HG03469 (cell line): Measurements from ENCODE around the gene DNAJC18.

Experiments
- ATAC-seq: cut with Tn5 transposase; IDR thresholded peaks from one replicate; pipeline ENCODE4 v1.9.1; 2021; ENCODE audit warnings: mild to moderate bottlenecking, moderate library complexity, moderate number of reproducible peaks; ENCODE audit not compliant: unreplicated experiment

Gene DNAJC18

GRCh38 chr5:139406963-139407362 lies 32.4 kb downstream of the DNAJC18 start:
- ATAC-seq = no peak

- ATAC-seq = no peak
Measured at GRCh38 chr5:139404484-139404840, 34.9 kb downstream of the DNAJC18 start.

GRCh38 chr5:139403787-139404483 lies 35.4 kb downstream of the DNAJC18 start, which contains the start of gene SPATA24:
SPATA24 (minus strand) TSS chr5:139404089; CDS start chr5:139404060, 29 bp downstream.
- ATAC-seq = peak; percentile 63

GRCh38 chr5:139403418-139403786 lies 35.9 kb downstream of the DNAJC18 start:
- no peak for ATAC-seq

- no peak for ATAC-seq
Measured at GRCh38 chr5:139402561-139403158, 36.7 kb downstream of the DNAJC18 start.

- no peak for ATAC-seq
Measured at GRCh38 chr5:139401546-139401945, 37.8 kb downstream of the DNAJC18 start.

GRCh38 chr5:139399501-139400121 lies 39.7 kb downstream of the DNAJC18 start:
- no peak for ATAC-seq

GRCh38 chr5:139397921-139398320 lies 41.4 kb downstream of the DNAJC18 start:
- no peak for ATAC-seq

- ATAC-seq = no peak
Measured at GRCh38 chr5:139396691-139397090, 42.6 kb downstream of the DNAJC18 start.

- ATAC-seq = no peak
Measured at GRCh38 chr5:139395844-139396640, 43.3 kb downstream of the DNAJC18 start.

DNA sequence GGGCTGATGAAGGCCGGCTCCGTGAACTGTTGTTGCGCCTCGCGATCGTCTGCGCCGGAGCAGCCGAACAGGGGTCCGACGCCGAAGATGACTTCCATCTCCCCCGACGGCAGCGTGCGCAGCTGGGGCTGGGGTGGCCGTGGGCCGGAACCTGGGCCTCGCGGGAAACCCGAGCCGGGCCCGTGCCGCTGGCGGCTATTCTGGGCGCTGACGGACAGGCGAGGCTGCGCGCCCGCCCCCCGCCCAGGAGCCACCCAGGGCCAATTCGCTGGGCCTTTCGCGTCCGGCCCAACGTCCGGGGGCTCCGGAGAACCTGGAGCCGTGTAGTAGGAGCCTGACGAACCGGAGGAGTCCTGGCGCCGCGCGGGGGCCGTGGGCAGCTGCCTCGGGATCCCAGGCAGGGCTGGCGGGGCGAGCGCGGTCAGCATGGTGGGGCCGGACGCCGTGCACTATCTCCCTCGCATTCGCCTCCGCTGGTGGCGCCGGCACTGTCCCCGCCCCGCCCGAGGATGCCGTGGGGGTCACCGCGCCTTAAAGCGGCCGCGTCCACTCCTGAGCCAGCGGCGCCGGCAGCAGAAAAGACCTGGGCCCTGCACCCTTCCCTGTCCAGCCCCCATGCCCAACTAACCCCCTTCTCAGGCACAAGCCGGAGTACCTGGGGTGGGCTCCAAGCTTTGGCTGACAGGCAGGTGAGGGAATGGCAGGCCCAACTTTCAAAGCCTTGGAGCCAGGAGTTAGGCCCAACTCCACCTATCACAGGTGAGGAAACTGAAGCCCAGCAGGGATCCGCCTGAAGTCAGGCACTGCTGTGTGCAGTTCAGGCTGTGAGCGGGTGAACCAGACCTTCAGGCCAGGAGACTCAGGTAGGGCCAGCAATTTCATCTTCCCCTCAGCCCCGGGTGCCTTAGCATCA lies 44.4 kb downstream of the DNAJC18 start, which contains the start of gene PROB1:
PROB1 (minus strand) TSS at position 451 of the 913 bp plus-strand sequence; CDS start at position 428, 23 bp downstream.
- ATAC-seq = no peak

DNA sequence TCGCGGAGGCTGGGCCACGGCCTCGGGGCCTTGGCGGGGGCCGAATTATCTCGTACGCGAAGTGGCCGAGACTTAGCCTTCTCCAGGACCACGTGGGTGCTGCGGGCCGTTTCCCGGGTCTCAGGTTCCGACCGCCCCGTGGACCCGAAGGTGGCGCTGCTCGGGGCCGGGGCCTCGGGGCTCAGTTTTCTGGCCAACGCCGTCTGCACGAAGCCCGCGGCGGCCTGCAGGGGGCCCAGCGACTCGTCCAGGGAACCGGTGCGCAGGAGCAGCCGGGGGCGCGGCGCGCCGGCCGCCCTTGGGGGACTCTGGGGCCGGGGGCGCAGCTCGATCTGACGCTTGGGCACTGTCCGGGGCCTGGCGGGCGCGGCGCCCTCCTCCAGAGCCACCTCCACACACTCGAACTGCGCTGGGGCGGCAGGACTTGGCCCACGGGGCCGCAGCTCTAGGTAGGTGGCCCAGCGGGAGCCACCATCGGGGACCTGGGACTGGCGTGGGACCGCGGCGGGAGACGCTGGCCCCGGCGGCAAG lies 45.1 kb downstream of the DNAJC18 start:
- no peak for ATAC-seq

DNA sequence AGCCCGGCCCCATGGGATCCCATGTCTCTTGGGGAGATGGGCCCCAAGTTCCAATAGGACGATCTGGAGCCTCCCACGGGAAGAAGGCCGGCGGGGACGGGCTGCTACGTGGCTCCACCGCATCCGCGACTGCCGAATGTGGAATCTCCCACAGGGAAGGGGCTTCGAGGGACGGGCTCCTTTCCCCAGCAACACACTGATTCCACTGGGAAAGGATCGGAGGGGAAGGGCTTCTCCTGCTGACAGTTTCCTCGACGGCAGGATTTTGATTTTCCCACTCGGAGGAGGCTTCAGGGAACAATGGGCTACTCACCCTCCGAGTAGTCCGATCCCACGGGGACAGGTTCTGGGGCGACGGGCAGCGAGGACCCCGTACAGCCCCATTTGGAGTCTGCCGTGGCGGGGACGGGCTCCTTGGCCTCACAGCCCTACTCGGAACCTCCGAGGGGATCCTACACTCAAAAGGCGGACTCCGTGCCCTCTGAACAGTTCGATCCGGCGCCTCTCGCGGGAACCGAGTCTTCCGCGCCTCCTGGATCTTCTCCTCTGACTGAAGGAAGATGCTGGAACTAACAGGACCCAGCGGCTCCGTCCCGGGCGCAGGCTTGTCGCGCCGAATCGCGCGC lies 45.7 kb downstream of the DNAJC18 start:
- no peak for ATAC-seq

DNA sequence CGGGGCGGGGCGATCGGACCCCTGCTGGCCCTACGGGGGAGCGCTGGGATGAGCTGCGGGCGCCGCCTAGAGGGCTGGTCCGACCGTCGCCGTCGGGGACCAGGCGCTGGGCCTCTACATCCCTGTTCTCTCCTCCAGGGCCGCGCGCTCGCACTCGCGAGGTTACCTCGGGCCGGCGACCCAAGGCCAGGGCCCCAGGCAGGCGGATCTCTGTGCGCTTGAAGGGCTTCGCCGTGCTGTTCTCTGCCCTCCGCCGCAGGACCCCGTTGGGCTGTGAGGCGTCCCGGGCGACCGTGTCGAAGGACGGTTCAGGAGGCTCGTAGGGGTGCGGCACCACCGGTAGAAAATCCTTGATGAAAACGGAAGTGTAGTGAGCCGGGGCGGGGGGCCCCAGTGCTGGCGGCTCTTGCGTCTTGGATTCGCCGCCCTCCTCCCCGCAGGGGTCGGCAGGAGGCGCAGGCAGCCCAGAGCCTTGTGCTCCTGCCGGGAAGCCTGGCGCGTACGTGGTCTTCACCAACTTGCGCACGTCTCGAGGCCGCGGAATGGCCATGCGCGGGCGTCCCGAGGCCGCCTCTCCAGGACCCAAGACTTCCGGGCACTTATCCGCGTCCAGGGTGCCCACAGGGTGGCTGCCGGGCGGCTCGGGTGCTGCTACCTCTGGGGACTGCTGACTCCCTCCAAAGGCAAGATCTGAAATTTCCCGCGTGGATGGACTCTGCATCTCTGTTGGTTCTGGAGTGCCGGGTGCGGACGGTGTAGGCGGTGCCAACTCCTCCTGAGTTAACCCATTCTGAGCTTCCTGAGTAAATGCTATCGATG lies 46.4 kb downstream of the DNAJC18 start:
- no peak for ATAC-seq

- ATAC-seq = no peak
Measured at GRCh38 chr5:139392324-139392677, 47.0 kb downstream of the DNAJC18 start.

DNA sequence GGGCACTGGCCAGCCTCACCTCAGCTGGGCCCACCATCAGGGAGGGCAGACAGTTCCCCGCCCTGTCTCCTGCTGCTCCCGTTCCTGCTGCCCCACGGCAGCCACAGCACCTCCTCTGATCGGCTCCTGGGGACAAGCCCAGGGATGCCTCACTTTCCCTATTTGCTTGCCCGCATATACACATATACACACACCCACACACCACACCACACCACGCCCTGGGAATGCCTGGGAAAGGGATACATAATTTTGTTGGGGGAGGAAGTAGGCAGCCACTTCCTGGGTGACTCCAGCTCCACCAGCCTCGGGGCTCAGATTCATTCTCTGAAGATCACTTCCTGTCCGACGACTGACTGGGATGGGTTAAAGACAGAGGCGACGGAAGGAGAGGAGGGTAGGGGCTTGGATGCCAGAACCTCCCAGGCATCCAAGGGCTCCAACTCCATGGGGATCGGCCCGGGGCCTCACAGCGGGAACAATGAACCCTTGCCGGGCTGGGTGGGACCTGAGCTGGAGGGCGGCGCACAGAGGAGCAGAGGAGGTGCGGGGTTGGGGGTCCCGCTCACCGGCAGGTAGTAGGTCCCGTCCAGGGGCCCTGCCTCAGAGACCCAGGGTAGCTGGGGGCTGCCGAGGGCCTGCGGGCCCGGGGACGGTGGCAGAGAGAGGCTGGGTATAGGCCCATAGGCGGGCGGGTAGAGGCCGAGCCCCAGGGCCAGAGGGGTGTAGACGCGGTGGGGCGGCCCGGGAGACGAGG lies 47.6 kb downstream of the DNAJC18 start:
- ATAC-seq = no peak

DNA sequence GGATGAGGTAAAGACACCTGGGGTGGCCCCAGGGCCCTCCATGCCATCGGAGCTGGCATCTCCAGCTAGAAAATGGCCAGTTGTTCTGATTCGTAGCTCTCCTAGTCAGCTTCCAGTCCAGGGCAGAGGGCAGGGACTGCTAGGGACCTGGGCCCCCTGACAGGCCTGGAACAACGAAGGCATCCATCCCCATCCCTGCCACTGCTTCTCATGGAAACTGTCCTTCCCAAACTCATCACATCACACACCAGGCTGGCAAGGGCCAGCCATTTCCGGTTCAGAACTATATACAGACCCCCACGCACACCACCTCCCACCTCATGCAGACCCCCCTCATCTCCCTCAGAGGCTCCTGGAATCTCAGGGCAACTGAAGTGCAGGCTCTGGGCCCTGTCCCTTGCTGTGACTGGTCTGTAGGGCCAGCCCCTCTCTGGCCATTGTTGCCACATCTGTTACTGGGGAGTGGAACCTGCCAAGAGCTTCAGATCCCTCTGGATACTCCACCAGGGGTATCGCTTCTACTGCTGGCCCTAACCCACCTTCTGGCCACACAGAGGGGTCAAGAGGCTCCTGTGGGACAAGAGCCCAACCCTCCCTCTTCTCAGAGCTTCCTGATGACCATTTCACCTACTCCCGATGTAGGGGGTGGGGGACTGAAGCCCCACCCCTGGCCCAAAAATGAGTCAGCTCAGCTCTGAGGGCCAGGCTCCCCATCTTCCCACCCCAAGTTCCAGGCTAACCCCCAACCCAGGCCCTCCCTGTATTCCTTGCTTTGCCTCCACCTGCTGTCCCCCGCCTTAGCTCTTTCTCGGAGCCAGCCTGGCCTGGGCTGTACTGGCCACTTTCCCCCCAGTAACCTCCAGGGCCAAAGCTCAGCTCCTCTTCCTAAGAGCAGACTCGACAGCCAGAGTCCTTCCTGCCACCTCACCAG lies 48.4 kb downstream of the DNAJC18 start:
- ATAC-seq = no peak
